CD4-positive, alpha-beta T cell treated with Interleukin-1 beta for 1 hour (primary cell): Measurements from ENCODE around the gene CYP27B1.

Experiments used
- DNase-seq, 2 donors: peaks; one replicate each; pipeline ENCODE4 v3.0.0-alpha.2; 2020 to 2022

CYP27B1 gene

DNA sequence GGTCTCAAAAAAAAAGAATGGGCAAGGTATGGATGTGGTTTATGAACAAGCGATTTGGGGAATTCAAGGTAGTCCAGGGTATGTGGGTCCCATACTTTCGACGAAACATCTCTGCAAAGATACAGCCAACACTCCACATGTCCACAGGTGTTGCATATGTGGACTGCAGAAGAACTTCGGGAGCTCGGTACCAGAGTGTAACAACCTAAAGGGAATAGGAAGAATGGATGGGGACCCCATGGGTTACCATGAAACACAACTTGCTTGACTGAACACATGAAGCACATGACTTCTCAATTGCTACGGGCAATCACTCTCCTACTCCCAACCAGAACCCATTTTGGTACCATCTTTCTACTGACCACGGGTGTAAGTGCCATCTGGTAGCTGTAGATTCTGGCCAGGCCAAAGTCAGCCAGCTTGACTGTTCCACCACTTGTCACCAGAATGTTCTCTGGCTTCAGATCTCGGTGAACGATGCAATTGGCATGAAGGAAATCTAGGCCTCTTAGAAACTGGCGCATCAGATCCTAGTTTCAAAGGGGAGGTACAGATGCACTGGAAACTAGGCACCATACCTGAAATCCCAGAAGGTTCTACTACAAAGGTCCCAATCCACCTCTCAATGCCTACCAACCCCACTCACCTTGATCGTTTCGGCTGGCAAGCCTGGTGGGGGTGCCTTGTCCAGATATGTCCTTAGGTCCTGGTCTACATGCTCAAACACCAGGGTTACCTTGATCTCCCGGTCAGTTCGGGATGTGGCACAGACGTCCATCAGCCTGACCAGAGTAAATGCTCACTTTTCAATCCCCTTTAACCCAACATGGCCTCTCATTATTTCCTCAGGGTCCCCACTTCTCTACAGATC, 16.1 kb downstream of the CYP27B1 start:
- no peak for DNase-seq

DNA sequence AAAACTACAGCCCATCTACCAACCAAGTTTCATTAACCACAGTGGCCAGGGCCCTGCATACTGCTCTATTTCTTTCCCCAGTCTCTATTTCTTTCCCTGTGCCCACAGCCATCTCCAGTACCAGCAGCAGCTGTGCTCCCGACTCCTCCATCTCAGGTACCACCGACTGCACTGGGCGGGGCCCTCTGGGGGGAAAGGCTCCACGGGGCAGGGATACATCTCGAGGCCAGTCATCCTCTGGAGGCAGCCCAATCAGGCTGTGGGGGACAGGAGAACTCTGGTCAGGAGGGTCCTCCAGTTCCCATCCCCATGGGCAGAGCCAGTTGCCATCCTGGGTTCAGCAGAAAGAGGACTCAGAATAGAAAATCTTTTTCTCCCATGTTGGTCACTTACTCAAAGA, 17.8 kb downstream of the CYP27B1 start:
- DNase-seq, result no peak

DNA sequence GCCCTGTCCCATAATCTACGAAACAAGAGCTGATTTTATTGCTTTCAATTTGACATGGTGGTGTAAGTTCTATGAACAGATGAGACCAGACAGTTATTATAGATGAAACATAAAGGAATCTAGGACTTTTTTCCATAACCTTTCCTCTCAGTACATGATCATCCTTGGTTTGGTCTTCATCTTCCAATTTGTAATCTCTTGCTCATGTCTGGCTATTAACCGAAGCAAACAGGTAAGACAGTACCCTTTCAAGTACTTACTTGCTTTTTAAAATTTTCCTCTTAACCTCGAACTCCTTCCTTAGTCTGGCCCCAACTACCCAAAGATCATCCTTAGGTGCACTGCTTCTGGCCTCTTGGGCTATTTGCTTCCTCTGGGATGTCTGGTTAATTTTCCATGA, 20.9 kb downstream of the CYP27B1 start:
- no peak for DNase-seq

DNA sequence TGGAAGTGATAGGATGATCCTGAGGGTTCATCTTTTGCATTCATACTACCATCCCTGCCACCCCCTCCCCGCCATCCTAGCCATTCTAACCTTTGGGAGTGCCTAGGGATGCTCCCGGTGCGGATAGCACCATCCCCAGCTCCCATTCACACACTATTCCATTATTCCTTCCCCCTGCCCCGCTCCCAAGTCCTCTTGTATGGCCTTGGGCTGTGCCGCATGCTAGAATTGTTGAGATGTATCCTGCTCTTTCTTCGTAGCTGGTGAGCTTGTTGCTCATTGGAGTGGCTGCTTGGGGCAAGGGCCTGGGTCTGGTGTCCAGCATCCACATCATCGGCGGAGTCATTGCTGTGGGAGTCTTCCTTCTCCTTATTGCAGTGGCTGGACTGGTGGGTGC, 21.4 kb downstream of the CYP27B1 start:
- no peak for DNase-seq

DNA sequence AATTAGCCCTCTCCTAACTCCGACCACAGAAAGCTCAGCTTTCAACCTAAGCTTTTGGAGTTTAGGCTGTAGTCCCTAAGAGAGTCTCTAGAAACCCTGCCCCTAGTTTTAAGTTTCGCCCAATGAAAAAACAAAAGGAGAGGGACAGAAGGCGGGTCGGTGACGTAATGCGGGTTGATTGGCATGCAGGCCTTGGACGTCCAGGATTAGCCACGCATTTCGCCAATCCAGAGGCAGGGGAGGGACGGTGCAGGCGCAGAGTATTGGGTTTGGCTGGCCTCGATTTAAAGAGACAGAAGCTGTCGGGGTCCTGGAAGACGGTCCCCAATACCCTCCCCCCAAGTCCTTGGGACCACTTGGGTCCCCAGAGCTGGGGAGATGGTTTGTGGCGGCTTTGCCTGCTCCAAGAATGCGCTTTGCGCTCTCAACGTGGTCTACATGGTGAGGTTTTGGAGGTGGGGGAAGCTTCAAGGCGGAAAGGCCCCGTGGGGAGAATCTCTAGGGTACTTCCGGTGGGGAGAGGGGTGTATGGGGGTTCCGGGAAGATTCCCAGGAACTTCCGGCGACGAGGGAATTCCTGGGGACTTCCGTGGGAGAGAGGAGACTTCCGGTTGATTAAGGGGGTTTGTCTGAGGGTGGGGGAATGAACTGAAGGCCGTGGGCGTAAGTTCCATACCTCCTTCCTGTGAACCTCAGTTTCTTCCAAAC, 21.9 kb downstream of the CYP27B1 start, which contains the start of gene TSPAN31:
TSS of gene TSPAN31 (plus strand) at position 263 of the 708 bp plus-strand sequence. CDS start at position 379, 116 bp downstream.
- peak; percentile 96 to 97 for DNase-seq

DNA sequence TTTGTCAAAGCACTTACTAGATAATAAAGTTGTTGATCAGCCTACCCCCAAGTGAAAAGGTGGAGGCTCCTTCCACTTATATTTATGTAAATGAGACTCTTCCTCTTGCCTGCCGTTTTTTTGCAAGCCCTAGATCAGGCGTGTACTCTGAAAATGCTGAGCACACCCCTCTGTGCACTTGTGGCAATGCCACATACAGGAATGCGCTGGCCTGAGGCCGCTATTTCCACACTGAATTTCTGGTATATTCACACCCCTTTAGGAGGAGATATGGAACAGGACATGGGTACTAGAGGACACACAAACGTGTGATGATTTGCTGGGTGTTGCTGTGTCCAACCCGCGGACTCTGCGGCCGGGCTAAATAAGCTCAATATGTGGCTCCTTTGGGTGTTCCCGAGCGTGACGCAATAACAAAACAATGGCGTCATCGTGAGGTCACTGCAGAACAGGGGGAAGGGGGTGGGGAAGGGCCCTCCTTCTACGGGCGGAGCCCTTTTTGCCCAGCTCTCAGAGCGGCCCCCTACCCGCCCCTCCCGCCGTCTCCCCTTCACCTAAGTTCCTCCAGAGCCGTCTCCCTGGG, 22.6 kb downstream of the CYP27B1 start:
- peak; percentile 86 for DNase-seq

DNA sequence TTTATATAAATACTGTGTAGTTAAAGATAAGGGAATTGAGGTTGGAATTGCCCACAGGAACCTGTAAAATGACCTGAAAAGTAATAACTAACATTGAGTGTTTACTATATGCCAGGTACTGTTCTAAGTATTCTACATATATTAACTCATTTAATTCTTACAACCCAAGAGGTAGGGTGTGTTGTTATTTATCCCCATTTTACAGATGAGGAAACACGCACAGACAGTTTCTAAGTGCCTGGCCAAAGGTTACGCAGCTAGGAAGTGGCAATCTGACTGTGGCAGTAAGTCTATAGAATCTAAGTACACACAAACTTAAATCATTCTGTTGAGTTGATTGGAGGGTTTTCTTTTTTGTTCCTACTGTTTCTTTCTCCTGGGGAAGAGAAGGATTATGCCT, 23.1 kb downstream of the CYP27B1 start:
- no peak for DNase-seq

DNA sequence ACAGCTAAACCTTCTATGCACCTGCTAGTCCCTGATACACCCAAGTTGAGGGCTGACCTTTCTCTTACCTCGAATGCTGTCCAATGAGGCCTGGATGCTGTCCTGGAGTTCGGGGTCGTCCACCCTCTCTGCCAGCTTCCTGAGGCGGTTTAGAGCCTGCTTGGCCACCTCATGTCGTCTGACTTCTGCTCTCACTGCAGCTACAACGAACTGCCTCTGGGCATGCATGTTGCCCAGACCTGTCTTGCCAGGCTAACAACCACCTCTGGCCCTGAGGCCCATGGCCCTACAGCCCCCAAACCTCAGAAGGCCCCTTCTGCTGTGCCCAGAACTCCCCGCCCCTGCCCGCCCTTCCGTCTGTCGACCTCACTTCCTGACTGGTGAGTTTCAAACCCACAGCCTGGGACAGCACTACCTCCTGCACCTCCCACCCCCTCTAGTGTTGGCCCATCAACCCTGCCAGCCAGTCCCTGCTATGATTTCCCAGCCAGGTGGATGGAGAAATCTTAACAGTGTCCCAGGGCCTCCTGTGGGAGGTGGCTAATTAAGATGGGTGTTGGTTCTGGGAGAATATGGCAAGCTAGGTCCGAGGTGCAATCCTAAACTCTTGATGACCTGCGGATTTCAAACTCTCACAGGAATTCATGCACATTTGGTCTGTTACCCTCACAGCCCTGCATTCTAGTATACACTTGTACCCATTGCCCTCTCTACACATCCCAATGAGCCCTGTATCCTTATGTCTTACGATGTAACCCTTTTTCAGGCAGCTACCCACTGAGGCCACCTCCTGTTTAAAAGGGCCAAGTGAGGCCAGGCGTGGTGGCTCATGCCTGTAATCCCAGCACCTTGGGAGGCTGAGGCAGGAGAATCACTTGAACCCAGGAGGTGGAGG, 24.8 kb downstream of the CYP27B1 start:
- DNase-seq, result peak; percentile 87 to 88

DNA sequence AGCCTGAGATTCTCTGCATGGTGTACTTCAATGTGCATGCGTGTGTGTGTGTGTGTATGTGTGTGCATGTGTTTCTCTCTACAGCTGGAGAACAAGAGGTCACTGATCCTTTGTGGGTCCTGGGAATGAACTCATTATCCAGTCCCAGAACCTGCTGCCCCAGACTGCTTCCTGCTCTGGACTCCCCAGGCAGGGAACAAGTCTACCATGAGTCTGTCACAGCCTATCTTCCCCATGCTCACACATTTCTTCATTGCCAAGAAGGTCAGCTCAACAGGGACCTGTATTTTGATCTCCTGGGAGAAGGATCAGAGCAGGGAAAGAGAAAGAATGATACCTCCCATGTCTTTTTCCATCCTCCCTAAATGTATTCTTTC, 25.5 kb downstream of the CYP27B1 start:
- no peak for DNase-seq

DNA sequence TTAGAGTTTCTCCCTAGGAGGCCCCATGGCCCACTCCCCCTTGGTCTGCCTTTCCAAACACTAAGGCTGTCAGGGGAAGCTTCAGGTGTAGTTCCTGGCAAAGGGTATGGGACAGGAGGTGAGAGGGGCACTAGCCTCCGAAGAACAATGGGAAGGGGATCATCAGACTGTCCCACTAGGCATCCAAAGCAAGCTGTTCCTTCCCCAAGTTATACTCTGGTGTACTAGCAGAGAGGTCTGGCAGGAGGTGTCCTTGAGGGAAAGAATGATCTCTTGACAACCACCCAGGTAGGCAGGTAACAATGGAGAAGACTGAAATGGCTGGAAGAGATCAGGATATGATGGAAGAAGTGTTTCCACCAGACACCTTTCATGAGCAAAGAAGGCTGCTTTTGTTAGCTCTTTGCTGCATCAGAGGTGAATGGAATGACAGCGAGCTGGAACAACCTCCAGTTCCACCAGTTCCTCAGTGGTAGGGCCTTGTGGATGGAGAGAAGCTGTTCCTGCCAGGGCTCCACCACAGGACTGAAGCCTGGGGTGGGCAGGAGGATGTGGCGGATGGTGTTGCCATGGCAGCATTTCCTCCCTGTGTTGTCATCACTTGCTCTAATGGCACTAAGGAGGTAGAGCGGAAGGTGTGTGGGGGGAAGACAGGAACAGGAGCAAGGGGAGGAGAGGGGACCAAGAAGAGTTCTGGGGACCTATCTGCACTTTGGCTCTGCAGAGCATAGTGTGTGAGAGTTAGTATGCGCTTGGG, 26.0 kb downstream of the CYP27B1 start:
- DNase-seq, result peak; percentile 87 to 88

DNA sequence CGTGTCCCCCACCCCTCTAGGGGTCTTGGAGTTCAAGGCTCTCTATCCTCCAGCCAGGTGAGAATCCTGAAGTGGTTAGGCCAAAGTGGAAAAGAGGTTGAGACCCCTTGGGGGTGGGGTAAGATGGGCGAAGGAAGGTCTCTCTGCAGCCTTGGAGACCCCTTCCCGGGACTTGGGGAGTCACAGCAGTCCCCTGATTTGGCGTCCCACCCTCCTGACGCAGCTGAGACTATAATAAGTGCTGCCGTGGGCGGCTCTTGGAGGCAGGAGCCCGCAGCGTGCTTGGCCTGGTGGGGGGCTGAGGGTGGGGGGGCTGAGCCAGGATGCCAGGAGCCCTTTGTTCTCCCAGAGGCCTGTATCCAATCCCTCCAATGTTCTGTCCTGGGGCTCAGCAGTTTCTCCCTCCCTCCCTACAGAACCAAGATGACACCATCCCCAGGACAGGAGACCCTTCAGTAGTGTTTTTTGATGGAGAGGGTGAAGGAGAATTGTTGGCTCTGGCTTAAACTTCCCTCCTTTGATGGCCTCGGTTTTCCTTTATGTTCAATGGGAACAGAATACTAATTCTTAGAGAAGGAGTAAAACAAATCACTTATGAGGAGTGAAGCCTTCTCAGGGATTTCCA, 26.9 kb downstream of the CYP27B1 start:
- DNase-seq, result no peak

DNA sequence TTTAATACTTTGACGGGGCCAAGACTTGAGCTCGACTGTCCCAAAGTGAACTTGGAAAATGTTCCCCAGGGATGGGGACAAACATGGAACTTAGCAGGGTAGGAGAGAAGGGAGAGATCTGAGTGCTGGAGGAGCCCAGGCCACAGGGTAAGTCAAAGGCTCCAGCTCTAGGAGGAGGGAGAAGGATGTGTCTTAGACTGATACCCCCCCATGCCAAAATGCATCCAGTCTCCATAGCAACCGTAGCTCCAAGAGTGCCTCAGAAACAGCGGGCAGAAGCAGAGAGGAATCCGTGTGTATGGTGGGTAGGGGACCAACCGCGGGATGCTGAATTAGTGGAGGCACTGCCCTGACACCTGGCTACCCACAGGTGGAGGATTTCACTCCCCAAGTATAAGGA, 27.5 kb downstream of the CYP27B1 start:
- no peak for DNase-seq

DNA sequence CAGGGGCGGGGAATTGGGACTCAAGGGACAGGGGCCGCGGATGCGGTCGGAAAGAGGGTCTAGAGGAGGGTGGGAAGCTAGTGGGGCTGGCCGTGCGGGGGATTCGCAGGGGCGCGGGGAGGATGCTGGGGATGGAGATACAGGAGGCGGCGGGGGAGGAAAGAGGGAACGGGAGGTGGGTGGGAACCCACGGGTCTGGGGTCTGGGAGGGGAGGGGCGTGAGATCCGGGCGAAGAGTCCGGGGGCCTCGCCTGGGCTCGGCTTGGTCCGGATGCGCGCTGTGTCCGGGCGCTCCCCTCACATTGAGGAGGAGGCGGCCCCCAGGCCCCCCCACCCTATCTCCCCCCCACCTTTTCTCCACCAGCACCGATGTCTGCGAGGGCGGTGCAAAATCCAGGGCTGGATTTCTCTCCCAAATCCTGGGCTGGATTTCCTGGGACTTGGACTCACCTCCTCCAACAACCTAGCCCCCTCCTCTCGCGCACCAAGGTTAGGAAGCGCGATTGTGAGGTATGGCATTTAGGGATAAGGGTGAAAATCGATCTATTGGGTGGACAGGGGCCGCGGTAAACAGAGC, 28.1 kb downstream of the CYP27B1 start, which contains the start of gene AGAP2:
TSS of gene AGAP2 (minus strand) at position 82 of the 577 bp plus-strand sequence. CDS start 496 bp downstream, outside the sequence.
- no peak for DNase-seq

DNA sequence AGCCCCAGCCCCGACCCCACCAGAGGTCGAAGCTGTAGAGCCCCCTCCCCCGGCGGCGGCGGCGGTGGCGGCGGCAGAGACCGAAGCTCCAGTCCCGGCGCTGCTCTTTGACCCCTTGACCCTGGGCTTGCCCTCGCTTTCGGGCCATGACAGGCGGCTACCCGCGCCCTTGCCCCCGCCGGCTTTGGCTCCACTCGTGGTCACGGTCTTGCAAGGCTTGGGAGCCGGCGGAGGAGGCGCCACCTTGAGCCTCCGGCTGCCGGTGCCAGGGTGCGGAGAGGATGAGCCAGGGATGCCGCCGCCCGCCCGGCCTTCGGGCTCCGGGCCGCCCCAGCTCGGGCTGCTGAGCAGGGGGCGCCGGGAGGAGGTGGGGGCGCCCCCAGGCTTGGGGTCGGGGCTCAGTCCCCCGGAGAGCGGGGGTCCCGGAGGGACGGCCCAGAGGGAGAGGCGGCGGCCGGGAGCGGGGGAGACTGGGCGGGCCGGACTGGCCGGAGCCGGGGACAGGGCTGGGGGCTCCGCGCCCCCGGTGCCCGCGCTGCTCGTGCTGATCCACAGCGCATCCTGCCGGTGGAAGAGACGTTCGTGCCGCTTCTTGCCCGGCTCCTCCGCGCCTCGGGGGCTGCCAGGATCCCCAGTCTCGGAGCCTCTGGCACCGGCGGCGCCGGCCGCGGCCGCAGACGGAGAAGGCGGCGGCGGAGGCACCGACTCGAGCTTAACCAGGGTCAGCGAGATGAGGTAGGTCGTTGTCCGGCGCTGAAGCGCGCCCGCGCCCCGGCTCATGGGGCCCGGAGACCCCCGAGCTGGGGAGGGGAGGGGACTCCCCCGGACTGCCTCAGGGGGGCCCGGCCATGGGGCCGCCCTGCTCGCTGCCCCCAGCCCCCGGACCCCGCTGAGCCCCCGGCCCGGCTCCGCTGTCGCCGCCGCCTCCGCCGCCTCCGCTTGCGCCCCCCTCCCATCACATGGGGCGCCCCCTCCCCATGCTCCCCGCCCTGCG, 29.1 kb downstream of the CYP27B1 start:
- no peak for DNase-seq

DNA sequence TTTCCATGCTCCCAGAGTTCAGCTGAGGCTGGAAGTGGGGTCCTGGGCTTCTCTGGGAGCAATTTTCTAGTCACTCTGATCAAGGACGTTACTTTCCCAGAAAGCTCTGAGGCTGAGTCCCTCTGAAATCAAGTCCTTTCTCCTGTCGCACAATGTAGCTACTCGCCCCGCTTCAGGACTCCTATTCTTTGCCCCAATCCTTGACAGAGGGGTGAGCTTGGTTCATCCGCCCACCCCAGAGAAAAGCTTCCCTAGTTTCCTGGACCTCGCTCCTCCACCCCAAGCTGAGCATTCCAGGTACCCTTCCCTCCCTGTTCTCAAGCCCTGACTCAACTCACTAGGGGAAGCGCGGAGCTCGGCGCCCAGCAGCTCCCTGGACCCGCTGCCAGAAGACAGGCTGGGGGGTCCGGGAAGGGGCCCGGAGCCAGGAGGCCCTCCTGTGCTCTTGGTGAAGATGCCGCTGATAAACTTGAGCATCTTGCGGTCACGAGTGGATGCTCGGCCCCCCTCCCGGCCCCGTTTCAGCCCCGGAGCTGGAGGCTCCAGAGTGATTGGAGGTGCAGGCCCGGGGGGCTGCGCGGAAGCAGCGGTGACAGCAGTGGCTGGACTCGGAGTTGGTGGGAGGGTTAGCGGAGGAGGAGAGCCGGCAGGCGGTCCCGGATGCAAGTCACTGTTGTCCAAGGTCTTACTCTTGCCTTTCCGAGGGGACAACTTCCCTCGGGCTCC, 30.0 kb downstream of the CYP27B1 start:
- DNase-seq, result no peak

DNA sequence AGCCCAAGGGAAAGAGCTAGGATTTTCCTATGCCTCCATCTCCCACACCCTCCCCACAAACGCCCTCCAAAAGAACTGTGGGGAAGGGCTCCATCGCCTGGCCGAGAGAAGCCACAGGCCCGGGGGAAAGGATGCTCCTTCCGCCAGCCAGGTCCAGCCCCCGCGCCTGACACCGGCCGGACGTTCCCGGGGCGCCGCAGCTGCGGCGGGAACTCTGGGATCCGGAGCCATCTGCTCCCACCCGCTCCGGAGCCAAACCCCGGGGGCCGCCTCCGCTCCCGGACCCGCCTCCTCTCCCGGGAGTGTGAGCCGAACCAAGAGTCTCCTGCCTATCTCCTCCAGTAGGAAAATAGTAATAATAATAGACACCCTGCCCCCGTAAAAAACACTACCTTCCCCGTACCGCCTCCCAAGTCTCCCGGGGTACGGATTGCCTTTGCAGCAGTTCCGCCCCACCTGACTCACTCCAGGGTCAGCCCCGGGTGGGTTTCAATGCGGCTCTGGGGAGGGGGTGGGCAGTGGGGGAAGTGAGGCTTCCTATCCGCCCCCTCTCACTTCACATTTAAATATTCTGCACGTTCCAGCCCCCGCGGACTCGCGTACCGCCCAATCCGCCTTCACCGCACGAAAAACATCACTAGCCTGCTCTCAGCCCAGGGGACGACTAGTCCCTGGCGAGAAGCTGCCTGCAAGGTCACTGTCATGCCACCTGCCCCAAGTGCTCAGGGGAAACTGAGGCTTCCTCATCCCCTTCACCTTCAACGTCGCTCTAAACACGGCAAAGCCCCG, 30.7 kb downstream of the CYP27B1 start:
- DNase-seq, result no peak

DNA sequence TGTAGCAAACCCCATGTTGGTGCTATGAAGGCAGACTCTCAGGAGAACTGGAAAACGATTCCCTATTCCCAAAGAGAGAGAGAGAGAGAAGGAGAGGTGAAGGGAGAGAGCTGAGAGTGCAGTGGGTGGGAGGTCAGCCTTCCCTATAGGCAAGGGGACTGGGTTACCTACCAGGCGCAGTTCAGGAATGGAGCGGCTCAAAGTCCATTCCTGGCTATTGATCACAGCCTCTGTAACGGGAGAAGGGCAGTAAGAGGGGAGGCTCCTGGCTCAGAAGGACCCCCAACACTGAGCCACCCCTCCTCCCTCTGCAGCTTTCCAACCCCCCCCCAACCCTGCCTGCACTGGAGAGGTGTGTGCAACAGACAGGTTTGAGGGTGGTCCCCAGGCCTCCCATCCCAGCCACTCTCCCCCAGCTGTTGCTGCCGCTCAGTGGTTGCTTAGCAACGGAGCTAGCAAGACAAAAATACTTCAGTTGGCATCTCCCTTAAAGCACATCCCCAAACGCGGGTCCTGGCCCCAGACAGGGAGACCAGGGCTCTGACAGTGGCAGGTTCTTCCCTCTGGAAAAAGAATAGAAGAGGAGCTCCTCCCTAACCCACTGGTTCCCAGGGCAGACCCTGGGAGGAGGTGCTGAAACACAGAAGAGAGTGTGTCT, 31.6 kb downstream of the CYP27B1 start:
- no peak for DNase-seq

DNA sequence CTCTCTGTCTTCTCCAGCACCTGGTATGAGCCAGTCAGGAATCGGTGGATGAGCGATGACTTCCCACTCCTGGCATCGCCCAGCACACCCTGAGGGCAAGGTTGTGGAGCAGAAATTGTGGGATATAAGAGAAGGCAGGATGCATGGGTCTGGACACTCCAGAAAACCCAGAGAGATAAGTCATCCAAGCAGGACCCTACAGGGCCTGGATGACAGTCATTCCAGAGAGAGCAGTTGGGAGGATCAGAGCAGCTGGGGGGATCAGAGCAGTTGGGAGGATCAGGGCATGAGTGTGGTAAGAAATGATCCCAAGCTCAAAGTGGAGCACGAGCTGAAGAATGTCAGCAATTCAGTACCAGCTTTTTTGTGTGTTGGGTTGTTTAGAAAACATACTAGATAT, 32.3 kb downstream of the CYP27B1 start:
- DNase-seq, result no peak
